ENCODE measurements around the gene HDAC2.

DNA sequence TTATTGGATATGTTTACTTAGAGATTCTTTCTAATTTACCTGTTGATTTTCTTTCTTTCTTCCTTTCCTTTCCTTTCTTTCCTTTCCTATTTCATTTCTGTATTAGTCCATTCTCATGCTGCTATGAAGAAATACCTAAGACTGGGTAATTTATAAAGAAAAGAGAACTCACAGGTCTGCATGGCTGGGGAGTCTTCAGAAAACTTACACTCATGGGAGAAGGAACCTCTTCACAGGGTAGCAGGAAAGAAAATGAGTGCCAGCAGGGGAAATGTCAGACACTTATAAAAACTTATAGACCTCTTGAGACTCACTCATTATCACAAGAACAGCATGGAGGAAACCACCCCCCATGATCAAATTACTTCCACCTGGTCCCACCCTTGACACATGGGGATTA is 40.8 kb downstream of the HDAC2 start:
- TF ChIP-seq, protein P1, sequence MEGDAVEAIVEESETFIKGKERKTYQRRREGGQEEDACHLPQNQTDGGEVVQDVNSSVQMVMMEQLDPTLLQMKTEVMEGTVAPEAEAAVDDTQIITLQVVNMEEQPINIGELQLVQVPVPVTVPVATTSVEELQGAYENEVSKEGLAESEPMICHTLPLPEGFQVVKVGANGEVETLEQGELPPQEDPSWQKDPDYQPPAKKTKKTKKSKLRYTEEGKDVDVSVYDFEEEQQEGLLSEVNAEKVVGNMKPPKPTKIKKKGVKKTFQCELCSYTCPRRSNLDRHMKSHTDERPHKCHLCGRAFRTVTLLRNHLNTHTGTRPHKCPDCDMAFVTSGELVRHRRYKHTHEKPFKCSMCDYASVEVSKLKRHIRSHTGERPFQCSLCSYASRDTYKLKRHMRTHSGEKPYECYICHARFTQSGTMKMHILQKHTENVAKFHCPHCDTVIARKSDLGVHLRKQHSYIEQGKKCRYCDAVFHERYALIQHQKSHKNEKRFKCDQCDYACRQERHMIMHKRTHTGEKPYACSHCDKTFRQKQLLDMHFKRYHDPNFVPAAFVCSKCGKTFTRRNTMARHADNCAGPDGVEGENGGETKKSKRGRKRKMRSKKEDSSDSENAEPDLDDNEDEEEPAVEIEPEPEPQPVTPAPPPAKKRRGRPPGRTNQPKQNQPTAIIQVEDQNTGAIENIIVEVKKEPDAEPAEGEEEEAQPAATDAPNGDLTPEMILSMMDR (conservative IDR thresholded peaks at IDR 0.05 in 1 of 2, IDR thresholded peaks at IDR 0.05 in 1 of 2; ENCODE audit: extremely low read depth in 1 of 2, insufficient read depth in 1 of 2, low read depth in 1 of 2, low read length in 2 of 2) = no peak
- no peak for TF ChIP-seq EZH2 (IDR thresholded peaks at IDR 0.05; ENCODE audit: borderline replicate concordance, low read length)

Data from mammary epithelial cell (primary cell).